Measurements from ENCODE around the gene ABCC8. TPM values are rescaled to one million over a fixed set of nuclear protein-coding genes. Genes with fewer than 3 reads are reported as not detected.

Gene ABCC8
- polyA plus RNA-seq, 4 donors: 0.81 to 11.2 (median 3.6) TPM

- WGBS, 3 donors: 64 to 71% (median 68%) methylated on average over 6 of the region's 6 CpGs
- H3K4me1 ChIP-seq (ENCODE audit: control insufficient read depth in 3 of 3, insufficient read depth in 2 of 3, low read depth in 1 of 3, low read length in 2 of 3): no peaks in the 10 kb centered on the region
- FAIRE-seq: no peak
Measured at GRCh38 chr11:17415523-17416104, 61.0 kb downstream of the ABCC8 start.

GRCh38 chr11:17414992-17415391, 61.7 kb downstream of the ABCC8 start:
- Histone ChIP-seq H3K4me3 (ENCODE audit: low read depth in 1 of 3, low read length in 3 of 3) (no peak overlapping the region), H3K36me3 (ENCODE audit: control insufficient read depth in 3 of 3, insufficient read depth in 2 of 3, low read depth in 1 of 3, low read length in 3 of 3) (peaks cover 0 to under 1% (median 0%) of the 10 kb centered on the region in 3 donors), H3K27ac (ENCODE audit: low read depth in 1 of 3, low read length in 2 of 3) (no peak overlapping the region), H3K9me3 (ENCODE audit: control insufficient read depth in 2 of 2, insufficient read depth in 1 of 2, low read depth in 1 of 2, low read length in 1 of 2) (no peaks in the 10 kb centered on the region), H3K27me3 (ENCODE audit: control insufficient read depth in 3 of 3, insufficient read depth in 3 of 3, low read length in 3 of 3) (peaks cover 0 to 4% (median 0%) of the 10 kb centered on the region in 3 donors), H3K4me1 (ENCODE audit: control insufficient read depth in 3 of 3, insufficient read depth in 2 of 3, low read depth in 1 of 3, low read length in 2 of 3) (no peaks in the 10 kb centered on the region)
- WGBS, 3 donors: 90 to 92% (median 91%) methylated on average over 5 of the region's 5 CpGs
- DNase-seq (no peak), FAIRE-seq (no peak)

More at GRCh38 chr11:17415523-17416104, 61.0 kb downstream of the ABCC8 start:
- Histone ChIP-seq H3K9me3 (ENCODE audit: control insufficient read depth in 2 of 2, insufficient read depth in 1 of 2, low read depth in 1 of 2, low read length in 1 of 2) (no peaks in the 10 kb centered on the region), H3K27ac (ENCODE audit: low read depth in 1 of 3, low read length in 2 of 3) (no peak overlapping the region), H3K27me3 (ENCODE audit: control insufficient read depth in 3 of 3, insufficient read depth in 3 of 3, low read length in 3 of 3) (peaks cover 0 to 4% (median 0%) of the 10 kb centered on the region in 3 donors), H3K36me3 (ENCODE audit: control insufficient read depth in 3 of 3, insufficient read depth in 2 of 3, low read depth in 1 of 3, low read length in 3 of 3) (no peaks in the 10 kb centered on the region), H3K4me3 (ENCODE audit: low read depth in 1 of 3, low read length in 3 of 3) (no peak overlapping the region)
- no peak for DNase-seq

GRCh38 chr11:17414317-17414737, 62.3 kb downstream of the ABCC8 start:
- 53 to 58% (median 56%) methylated on average over 8 of the region's 8 CpGs for WGBS, 3 donors
- no peaks in the 10 kb centered on the region for H3K4me1 ChIP-seq (ENCODE audit: control insufficient read depth in 3 of 3, insufficient read depth in 2 of 3, low read depth in 1 of 3, low read length in 2 of 3)
- no peak overlapping the region for H3K27ac ChIP-seq (ENCODE audit: low read depth in 1 of 3, low read length in 2 of 3)
- peaks cover 0 to 4% (median 0%) of the 10 kb centered on the region in 3 donors for H3K27me3 ChIP-seq (ENCODE audit: control insufficient read depth in 3 of 3, insufficient read depth in 3 of 3, low read length in 3 of 3)
- peaks cover 0 to 3% (median 0%) of the 10 kb centered on the region in 3 donors for H3K36me3 ChIP-seq (ENCODE audit: control insufficient read depth in 3 of 3, insufficient read depth in 2 of 3, low read depth in 1 of 3, low read length in 3 of 3)
- DNase-seq (peak in 1 of 2 donors; percentile 29), FAIRE-seq (no peak)
- H3K9me3 ChIP-seq (ENCODE audit: control insufficient read depth in 2 of 2, insufficient read depth in 1 of 2, low read depth in 1 of 2, low read length in 1 of 2): no peaks in the 10 kb centered on the region
- no peak overlapping the region for H3K4me3 ChIP-seq (ENCODE audit: low read depth in 1 of 3, low read length in 3 of 3)

GRCh38 chr11:17413414-17414316, 63.0 kb downstream of the ABCC8 start:
- Histone ChIP-seq H3K4me3 (ENCODE audit: low read depth in 1 of 3, low read length in 3 of 3) (no peak overlapping the region), H3K27me3 (ENCODE audit: control insufficient read depth in 3 of 3, insufficient read depth in 3 of 3, low read length in 3 of 3) (no peaks in the 10 kb centered on the region), H3K4me1 (ENCODE audit: control insufficient read depth in 3 of 3, insufficient read depth in 2 of 3, low read depth in 1 of 3, low read length in 2 of 3) (no peaks in the 10 kb centered on the region), H3K36me3 (ENCODE audit: control insufficient read depth in 3 of 3, insufficient read depth in 2 of 3, low read depth in 1 of 3, low read length in 3 of 3) (peaks cover 0 to 3% (median 0%) of the 10 kb centered on the region in 3 donors), H3K27ac (ENCODE audit: low read depth in 1 of 3, low read length in 2 of 3) (no peak overlapping the region), H3K9me3 (ENCODE audit: control insufficient read depth in 2 of 2, insufficient read depth in 1 of 2, low read depth in 1 of 2, low read length in 1 of 2) (no peaks in the 10 kb centered on the region)
- 65 to 79% (median 71%) methylated on average over 15 of the region's 15 CpGs for WGBS, 3 donors
- DNase-seq: peak; percentile 33 to 55
- no peak for FAIRE-seq

GRCh38 chr11:17412488-17413180, 64.0 kb downstream of the ABCC8 start:
- Histone ChIP-seq H3K27me3 (ENCODE audit: control insufficient read depth in 3 of 3, insufficient read depth in 3 of 3, low read length in 3 of 3) (no peaks in the 10 kb centered on the region), H3K4me3 (ENCODE audit: low read depth in 1 of 3, low read length in 3 of 3) (no peak overlapping the region), H3K36me3 (ENCODE audit: control insufficient read depth in 3 of 3, insufficient read depth in 2 of 3, low read depth in 1 of 3, low read length in 3 of 3) (peaks cover 0 to 3% (median 0%) of the 10 kb centered on the region in 3 donors), H3K9me3 (ENCODE audit: control insufficient read depth in 2 of 2, insufficient read depth in 1 of 2, low read depth in 1 of 2, low read length in 1 of 2) (no peaks in the 10 kb centered on the region), H3K4me1 (ENCODE audit: control insufficient read depth in 3 of 3, insufficient read depth in 2 of 3, low read depth in 1 of 3, low read length in 2 of 3) (no peaks in the 10 kb centered on the region), H3K27ac (ENCODE audit: low read depth in 1 of 3, low read length in 2 of 3) (no peak overlapping the region)
- no peak for DNase-seq
- WGBS, 3 donors: 74 to 80% (median 78%) methylated on average over 7 to 9 of the region's 9 CpGs
- no peak for FAIRE-seq

GRCh38 chr11:17411418-17411817, 65.2 kb downstream of the ABCC8 start:
- no peak for FAIRE-seq
- DNase-seq: no peak
- H3K4me3 ChIP-seq (ENCODE audit: low read depth in 1 of 3, low read length in 3 of 3): no peak overlapping the region
- H3K36me3 ChIP-seq (ENCODE audit: control insufficient read depth in 3 of 3, insufficient read depth in 2 of 3, low read depth in 1 of 3, low read length in 3 of 3): peaks cover 0 to 3% (median 0%) of the 10 kb centered on the region in 3 donors
- H3K9me3 ChIP-seq (ENCODE audit: control insufficient read depth in 2 of 2, insufficient read depth in 1 of 2, low read depth in 1 of 2, low read length in 1 of 2): no peaks in the 10 kb centered on the region
- H3K27ac ChIP-seq (ENCODE audit: low read depth in 1 of 3, low read length in 2 of 3): no peak overlapping the region
- H3K27me3 ChIP-seq (ENCODE audit: control insufficient read depth in 3 of 3, insufficient read depth in 3 of 3, low read length in 3 of 3): no peaks in the 10 kb centered on the region
- WGBS, 3 donors: 71 to 81% (median 81%) methylated on average over 6 of the region's 6 CpGs
- H3K4me1 ChIP-seq (ENCODE audit: control insufficient read depth in 3 of 3, insufficient read depth in 2 of 3, low read depth in 1 of 3, low read length in 2 of 3): no peaks in the 10 kb centered on the region

GRCh38 chr11:17410606-17411379, 65.9 kb downstream of the ABCC8 start:
- Histone ChIP-seq H3K27me3 (ENCODE audit: control insufficient read depth in 3 of 3, insufficient read depth in 3 of 3, low read length in 3 of 3) (no peaks in the 10 kb centered on the region), H3K27ac (ENCODE audit: low read depth in 1 of 3, low read length in 2 of 3) (no peak overlapping the region), H3K36me3 (ENCODE audit: control insufficient read depth in 3 of 3, insufficient read depth in 2 of 3, low read depth in 1 of 3, low read length in 3 of 3) (peaks cover 0 to 3% (median 0%) of the 10 kb centered on the region in 3 donors), H3K4me1 (ENCODE audit: control insufficient read depth in 3 of 3, insufficient read depth in 2 of 3, low read depth in 1 of 3, low read length in 2 of 3) (peaks cover 0 to 5% (median 0%) of the 10 kb centered on the region in 3 donors), H3K4me3 (ENCODE audit: low read depth in 1 of 3, low read length in 3 of 3) (no peak overlapping the region), H3K9me3 (ENCODE audit: control insufficient read depth in 2 of 2, insufficient read depth in 1 of 2, low read depth in 1 of 2, low read length in 1 of 2) (no peaks in the 10 kb centered on the region)
- FAIRE-seq: no peak
- WGBS, 3 donors: 26 to 40% (median 29%) methylated on average over 11 of the region's 11 CpGs
- peak in 1 of 2 donors; percentile 51 for DNase-seq

All from small intestine (tissue), 7 donors.